Spleen (tissue), 7 donors: ENCODE measurements around the gene PDLIM7.

Experiments used
- POLR2A ChIP-seq, 3 donors: fragments of 450-650 bp; IDR thresholded peaks; one replicate each; pipeline ENCODE4 v1.5.1; 2017; ENCODE audit warnings: antibody characterized with exemption in 3 of 3, mild to moderate bottlenecking in 1 of 3
- POLR2AphosphoS5 ChIP-seq, 3 donors: sonication (generic); formaldehyde crosslinking; IDR thresholded peaks; one replicate each; pipeline ENCODE4 v1.5.1; 2017; ENCODE audit warnings: antibody characterized with exemption in 3 of 3
- TF ChIP-seq, protein P1 (sequence below), 11 experiments: fragments of 200-600 bp in 7 of 11; fragments of 450-650 bp in 4 of 11; sonication (generic) in 4 of 11; IDR thresholded peaks in 8 of 11; conservative IDR thresholded peaks in 3 of 11; 1 replicate in 7 of 11; 2 replicates in 4 of 11; pipeline versions ENCODE4 v1.4.0 to v1.8.0; 2016 to 2021; ENCODE audit warnings: antibody characterized with exemption in 11 of 11, inconsistent platforms in 4 of 11, mild to moderate bottlenecking in 1 of 11
- donor health status: DM: no; HTN: no; CAD: no; lungs with moderate emphysema.
- donor health status: DM: no; HTN: no; CAD: no.
- donor health status: DM: no; HTN: no; CAD: no.

DNA sequence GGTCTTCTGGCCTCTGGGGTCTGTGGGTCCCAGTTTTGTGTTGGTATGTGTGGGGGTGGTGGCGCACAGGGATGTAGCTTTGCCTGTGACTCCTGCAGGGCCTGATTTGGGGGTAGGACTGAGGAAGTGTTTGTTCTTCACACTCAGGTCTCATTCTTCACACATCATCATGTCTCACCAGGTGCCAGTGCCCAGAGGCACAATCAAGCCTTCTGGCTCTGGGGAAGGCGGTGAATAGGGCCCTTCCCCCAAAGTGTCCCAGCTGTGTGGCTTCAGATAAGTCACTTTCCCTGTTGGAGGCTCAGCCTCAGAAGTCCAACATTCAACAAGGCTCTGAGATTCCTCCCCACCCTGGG lies 29.1 kb downstream of the PDLIM7 start:
- TF ChIP-seq, protein P1, sequence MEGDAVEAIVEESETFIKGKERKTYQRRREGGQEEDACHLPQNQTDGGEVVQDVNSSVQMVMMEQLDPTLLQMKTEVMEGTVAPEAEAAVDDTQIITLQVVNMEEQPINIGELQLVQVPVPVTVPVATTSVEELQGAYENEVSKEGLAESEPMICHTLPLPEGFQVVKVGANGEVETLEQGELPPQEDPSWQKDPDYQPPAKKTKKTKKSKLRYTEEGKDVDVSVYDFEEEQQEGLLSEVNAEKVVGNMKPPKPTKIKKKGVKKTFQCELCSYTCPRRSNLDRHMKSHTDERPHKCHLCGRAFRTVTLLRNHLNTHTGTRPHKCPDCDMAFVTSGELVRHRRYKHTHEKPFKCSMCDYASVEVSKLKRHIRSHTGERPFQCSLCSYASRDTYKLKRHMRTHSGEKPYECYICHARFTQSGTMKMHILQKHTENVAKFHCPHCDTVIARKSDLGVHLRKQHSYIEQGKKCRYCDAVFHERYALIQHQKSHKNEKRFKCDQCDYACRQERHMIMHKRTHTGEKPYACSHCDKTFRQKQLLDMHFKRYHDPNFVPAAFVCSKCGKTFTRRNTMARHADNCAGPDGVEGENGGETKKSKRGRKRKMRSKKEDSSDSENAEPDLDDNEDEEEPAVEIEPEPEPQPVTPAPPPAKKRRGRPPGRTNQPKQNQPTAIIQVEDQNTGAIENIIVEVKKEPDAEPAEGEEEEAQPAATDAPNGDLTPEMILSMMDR (IDR thresholded peaks at IDR 0.05 in 8 of 11, conservative IDR thresholded peaks at IDR 0.05 in 3 of 11) = no peak
- TF ChIP-seq POLR2AphosphoS5 (IDR thresholded peaks at IDR 0.05) (no peak), POLR2A (IDR thresholded peaks at IDR 0.05) (no peak)
